ENCODE data around the gene RXRA.
"Not testable (repeated sequence)": the region's sequence is repeated elsewhere in the genome, so short reads cannot be mapped to it uniquely, and the experiment has no call there.

Gene RXRA

GRCh38 chr9:134307674-134308638 is 18.3 kb upstream of the RXRA start:
- DNase-seq (ENCODE audit: low read depth in 2 of 2), result no peak

- not testable (repeated sequence) for DNase-seq (ENCODE audit: low read depth in 2 of 2)
These were observed 17.5 kb upstream of the RXRA start for GRCh38 chr9:134308639-134309220.

DNA sequence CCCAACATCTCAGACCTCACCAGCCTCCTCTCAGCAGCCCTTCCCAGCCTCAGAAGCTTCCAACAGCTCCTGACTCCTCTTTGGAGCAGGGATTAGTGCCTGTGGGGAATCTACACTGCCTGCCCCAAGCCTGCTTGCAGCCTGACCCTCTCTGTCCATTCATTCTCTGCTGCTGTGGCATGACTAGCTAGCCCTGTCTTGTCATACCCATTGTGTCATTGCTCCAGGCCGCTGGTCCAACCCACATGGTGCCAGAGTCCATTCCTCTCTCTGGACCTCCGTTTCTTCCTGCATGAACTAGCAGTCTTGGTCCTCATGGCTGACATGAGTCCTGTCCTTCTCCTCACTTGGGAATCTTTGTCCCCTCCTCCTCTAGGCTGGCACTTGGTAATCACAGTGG is 12.8 kb upstream of the RXRA start:
- DNase-seq (ENCODE audit: low read depth in 2 of 2), result no peak

GRCh38 chr9:134314039-134314949 is 12.0 kb upstream of the RXRA start:
- no peak for DNase-seq (ENCODE audit: low read depth in 2 of 2)

- no peak for DNase-seq (ENCODE audit: low read depth in 2 of 2)
These were observed 11.1 kb upstream of the RXRA start for GRCh38 chr9:134314950-134315715.

GRCh38 chr9:134315716-134316448 is 10.4 kb upstream of the RXRA start:
- DNase-seq (ENCODE audit: low read depth in 2 of 2), result no peak

DNA sequence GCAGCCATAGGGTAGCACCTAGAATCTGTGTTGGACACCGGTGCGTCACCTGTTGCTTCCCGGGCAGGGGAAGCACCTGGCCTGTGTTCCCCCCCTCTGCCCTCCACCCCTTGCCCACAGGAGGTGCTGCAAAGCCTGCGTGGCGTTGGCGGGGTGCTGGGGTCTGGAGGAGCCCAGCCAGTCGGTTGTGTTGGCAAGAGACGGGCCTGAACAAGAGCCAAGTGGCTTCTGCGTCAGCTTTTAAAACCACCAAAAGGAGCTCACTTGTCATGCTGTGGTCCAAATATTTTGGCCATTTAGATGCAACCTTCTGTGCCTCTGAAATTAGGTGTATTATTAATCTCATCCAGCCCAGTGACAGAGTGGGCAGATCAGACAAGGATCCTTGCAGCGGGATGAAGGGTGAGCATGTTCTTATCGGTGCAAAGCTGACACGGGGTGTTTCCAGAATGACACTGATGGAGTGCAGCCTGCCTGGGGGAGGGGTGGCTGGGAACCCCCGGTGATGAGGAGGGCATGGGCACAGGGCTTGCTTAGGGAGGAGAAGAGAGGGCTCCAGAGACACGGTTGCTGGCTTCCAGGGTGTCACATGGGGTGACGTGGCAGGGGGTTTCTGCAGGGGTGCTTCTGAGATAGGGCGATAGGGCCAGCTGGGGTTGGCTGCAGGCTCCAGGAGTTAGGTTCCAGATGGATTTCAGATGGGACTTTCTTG is 9.7 kb upstream of the RXRA start:
- DNase-seq (ENCODE audit: low read depth in 2 of 2), result no peak

DNA sequence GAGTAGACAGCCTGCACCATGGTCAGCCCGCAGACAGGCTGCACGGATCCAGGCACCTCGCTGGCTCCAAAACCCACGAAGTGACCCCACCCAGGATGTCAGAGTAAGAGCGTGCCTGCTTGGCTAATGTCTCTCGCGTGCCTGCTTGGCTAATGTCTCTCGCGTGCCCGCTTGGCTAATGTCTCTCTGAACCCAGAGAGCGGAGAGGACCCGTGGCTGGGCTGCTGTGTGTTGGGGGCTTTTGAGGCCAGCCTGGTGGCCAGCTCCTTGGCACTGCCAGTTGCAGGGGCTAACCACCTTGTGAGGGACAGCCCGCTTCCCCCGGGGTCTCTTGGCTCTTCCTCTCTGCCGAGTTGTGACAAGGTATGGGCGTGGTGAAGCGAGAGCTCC is 8.9 kb upstream of the RXRA start:
- no peak for DNase-seq (ENCODE audit: low read depth in 2 of 2)

GRCh38 chr9:134317790-134318414 is 8.4 kb upstream of the RXRA start:
- DNase-seq (ENCODE audit: low read depth in 2 of 2), result peak; percentile 75 to 77

DNA sequence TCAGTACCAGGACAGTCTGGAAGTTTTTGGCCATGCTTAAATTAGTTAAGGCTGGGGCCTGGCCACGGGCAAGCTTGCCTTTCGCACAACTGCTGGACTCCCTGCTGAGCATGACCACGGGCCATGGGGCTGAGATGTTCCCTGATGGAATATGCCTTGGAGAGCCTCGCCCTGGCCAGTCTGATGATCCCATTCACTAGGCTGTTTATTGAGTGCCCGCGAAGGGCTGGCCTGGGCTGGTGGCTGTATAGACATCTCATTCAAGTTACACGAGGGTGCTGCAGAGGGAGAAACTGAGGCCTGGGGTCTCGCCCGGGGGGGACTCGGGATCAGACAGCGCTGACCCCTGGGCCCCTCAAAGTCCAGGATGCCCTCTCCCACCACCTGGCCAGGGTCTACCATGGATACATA is 7.8 kb upstream of the RXRA start:
- DNase-seq (ENCODE audit: low read depth in 2 of 2), result no peak

GRCh38 chr9:134318941-134319305 is 7.3 kb upstream of the RXRA start:
- no peak for DNase-seq (ENCODE audit: low read depth in 2 of 2)

GRCh38 chr9:134319306-134320125 is 6.7 kb upstream of the RXRA start:
- DNase-seq (ENCODE audit: low read depth in 2 of 2), result no peak

GRCh38 chr9:134320126-134320867 is 6.0 kb upstream of the RXRA start:
- no peak for DNase-seq (ENCODE audit: low read depth in 2 of 2)

DNA sequence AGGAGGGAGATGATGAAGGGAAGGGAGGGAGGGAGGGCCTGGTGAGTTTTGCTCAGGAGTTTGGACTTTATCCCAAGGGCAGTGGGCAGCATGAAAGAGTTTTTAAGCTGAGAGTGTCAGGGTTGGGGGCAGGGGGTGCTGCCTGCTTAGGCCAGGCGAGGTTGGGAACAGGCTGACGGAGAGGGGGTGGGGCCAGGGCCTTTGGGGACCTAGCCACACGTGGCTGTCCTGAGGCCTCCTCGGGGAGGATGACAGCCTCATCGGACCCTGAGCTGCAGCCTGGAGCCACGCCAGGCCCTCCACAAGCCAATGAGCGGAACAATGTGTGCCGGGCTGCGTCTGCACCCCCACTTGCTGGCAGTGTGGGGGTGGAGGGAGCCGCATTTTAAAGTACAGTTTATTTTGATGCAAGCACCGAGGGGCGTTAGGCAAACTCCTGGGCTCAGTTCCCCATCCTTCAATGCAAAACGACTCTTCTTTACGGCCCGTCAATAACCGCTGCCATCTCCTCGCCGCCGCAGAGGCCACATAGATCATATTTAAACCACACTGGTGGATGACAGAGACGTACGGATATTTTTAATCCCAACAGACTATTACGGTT is 5.3 kb upstream of the RXRA start:
- peak; percentile 45 to 57 for DNase-seq (ENCODE audit: low read depth in 2 of 2)

DNA sequence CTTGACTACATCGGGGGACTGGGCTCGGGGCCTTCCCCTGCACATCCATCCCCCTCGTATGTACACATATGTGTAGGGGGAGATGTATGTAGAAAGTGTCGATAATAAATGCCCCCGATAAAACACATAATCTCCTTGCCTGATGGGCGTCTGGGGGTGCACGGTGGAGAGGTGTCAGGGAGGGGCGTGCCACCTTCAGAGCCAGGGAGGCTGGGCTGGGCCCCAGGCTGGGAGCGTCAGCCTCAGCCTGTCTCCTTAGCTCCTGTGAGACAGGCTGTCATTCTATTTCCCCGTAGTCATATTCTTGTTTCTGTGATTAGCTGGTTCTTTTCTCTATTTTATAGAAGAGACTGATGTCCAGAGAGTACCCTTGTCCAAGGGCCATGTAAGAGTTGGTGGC is 4.7 kb upstream of the RXRA start:
- DNase-seq (ENCODE audit: low read depth in 2 of 2), result no peak

GRCh38 chr9:134321946-134322741 is 4.1 kb upstream of the RXRA start:
- no peak for DNase-seq (ENCODE audit: low read depth in 2 of 2)

GRCh38 chr9:134322781-134323241 is 3.4 kb upstream of the RXRA start:
- no peak for DNase-seq (ENCODE audit: low read depth in 2 of 2)

Data from fibroblast of skin of left biceps (primary cell).